ENCODE data around the gene EHMT2. TPM values are rescaled to one million over a fixed set of nuclear protein-coding genes. Genes with fewer than 3 reads are reported as not detected.

Gene EHMT2
- total and polyA plus RNA-seq, 2 of the 13 experiments (the other 11 are each of a cell fraction or from before 2014, with no cell fraction given) = 55.2 to 69.2 TPM

DNA sequence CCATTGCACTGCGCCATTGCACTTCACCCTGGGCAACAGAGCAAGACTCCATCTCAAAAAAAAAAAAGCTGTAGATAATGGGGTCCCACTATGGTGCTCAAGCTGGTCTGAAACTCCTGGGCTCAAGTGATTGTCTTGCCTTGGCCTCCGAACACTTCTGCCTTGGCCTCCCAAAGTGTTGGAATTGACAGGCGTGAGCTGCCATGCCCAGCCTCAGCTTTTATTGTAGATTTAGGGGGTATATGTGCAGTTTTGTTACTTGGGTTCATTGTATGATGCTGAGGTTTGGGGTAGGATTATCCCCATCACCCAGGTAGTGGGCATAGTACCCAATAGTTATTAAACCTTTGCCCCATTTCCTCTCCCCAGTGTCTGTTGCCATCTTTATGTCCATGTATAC is 58.5 kb downstream of the EHMT2 start:
- H3K36me3 ChIP-seq (replicated peaks in 1 of 2; ENCODE audit: control insufficient read depth in 1 of 2, insufficient read depth in 2 of 2, low read length in 2 of 2) = peaks cover 12 to 33% of the 10 kb centered on the region in 2 experiments
- H3K79me2 ChIP-seq (ENCODE audit: insufficient read depth, low read length) = peaks cover 35% of the 10 kb centered on the region
- no peaks in the 10 kb centered on the region for H3K9me3 ChIP-seq (ENCODE audit: low read length)
- ChIA-PET POLR2A (interaction anchor here (1.1 to 15.7 kb wide), 7 partner anchors 8 to 100 kb away, joined by 3 to 264 read pairs (median 11); partner anchors contain the start of genes HSPA1B, MSH5 and NEU1), CTCF (ENCODE audit: low intra/inter-chr PET ratio, low total read pairs) (no interaction called here)
- WGBS (ENCODE audit: low lambda C conversion rate) = 100% methylated on average over 2 of the region's 3 CpGs
- H3K4me2 ChIP-seq (ENCODE audit: low read depth, low read length) = no peak overlapping the region
- DNase-seq (ENCODE audit: low spot score) = no peak
- no peak overlapping the region for H3K27ac ChIP-seq (ENCODE audit: extremely low read length, insufficient read depth, low read length)
- no peak overlapping the region for H3K4me3 ChIP-seq (replicated peaks in 1 of 3; ENCODE audit: insufficient read depth in 1 of 3, low read depth in 2 of 3, low read length in 3 of 3)
- intact Hi-C loops (cut with micrococcal nuclease; ENCODE audit: unreplicated experiment) (loop anchor here (10.0 kb wide), 1 partner anchor 116 kb away; the partner anchor contains the start of genes NELFE and SKIC2), in situ Hi-C loops (cut with HindIII; ENCODE audit: extremely low pct_ligation_motif_present, low pct_unique_long_range_greater_than_20kb) (no loop called here)
- BruUV-seq (replicated peaks) = no TSS peak
- no peak for FAIRE-seq
- H3K9ac ChIP-seq (ENCODE audit: insufficient read depth, low read depth, low read length) = no peak overlapping the region
- peaks cover 43% of the 10 kb centered on the region for H4K20me1 ChIP-seq (ENCODE audit: insufficient read depth, low read length)
- no peak overlapping the region for H2AFZ ChIP-seq (ENCODE audit: low read length)
- H3K27me3 ChIP-seq (ENCODE audit: control insufficient read depth in 1 of 2, insufficient read depth in 2 of 2, low read length in 2 of 2) = peaks cover 0 to 2% of the 10 kb centered on the region in 2 experiments; a peak in 1 of 5 replicates
- H3K4me1 ChIP-seq (ENCODE audit: insufficient read depth, low read length) = peaks cover 41% of the 10 kb centered on the region
- no peak for ATAC-seq
- no peak for TF ChIP-seq ZNF552 (CRISPR knock-in tag; IDR thresholded peaks at IDR 0.05; ENCODE audit: borderline replicate concordance)
- TF ChIP-seq POLR2AphosphoS5 (IDR thresholded peaks at IDR 0.05; ENCODE audit: low read depth, low read length) = peak; percentile 34; the same call in 1 of the 2 replicates
- no peak for TF ChIP-seq ZNF749 (CRISPR knock-in tag; IDR thresholded peaks at IDR 0.05; ENCODE audit: borderline replicate concordance)
- TF ChIP-seq, protein P1, sequence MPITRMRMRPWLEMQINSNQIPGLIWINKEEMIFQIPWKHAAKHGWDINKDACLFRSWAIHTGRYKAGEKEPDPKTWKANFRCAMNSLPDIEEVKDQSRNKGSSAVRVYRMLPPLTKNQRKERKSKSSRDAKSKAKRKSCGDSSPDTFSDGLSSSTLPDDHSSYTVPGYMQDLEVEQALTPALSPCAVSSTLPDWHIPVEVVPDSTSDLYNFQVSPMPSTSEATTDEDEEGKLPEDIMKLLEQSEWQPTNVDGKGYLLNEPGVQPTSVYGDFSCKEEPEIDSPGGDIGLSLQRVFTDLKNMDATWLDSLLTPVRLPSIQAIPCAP (CRISPR knock-in tag; IDR thresholded peaks at IDR 0.05; ENCODE audit: low read depth) = no peak
- no peak for TF ChIP-seq PHF8 (CRISPR knock-in tag; IDR thresholded peaks at IDR 0.05)
- no peak for TF ChIP-seq RARA (CRISPR knock-in tag; IDR thresholded peaks at IDR 0.05)
- TF ChIP-seq YEATS4 (CRISPR knock-in tag; IDR thresholded peaks at IDR 0.05; ENCODE audit: borderline replicate concordance) = no peak
- no peak for TF ChIP-seq ZFP36L2 (CRISPR knock-in tag; IDR thresholded peaks at IDR 0.05)
- TF ChIP-seq NR3C1 (CRISPR knock-in tag; IDR thresholded peaks at IDR 0.05) = no peak
- TF ChIP-seq RBFOX2 (IDR thresholded peaks at IDR 0.05; ENCODE audit: low read depth, low read length) = peak; percentile 51
- TF ChIP-seq ZC3H13 (CRISPR knock-in tag; IDR thresholded peaks at IDR 0.05) = 0 out of 2 replicates have a peak, but pooled peaks have one; percentile 55
- no peak for TF ChIP-seq ZIK1 (CRISPR knock-in tag; IDR thresholded peaks at IDR 0.05; ENCODE audit: borderline replicate concordance, low read depth)
- no peak for TF ChIP-seq ZBTB43 (CRISPR knock-in tag; conservative IDR thresholded peaks at IDR 0.05)
- no peak for TF ChIP-seq ZFP1 (CRISPR knock-in tag; IDR thresholded peaks at IDR 0.05)
- TF ChIP-seq ZBTB1 (CRISPR knock-in tag; IDR thresholded peaks at IDR 0.05; ENCODE audit: borderline replicate concordance) = no peak
- TF ChIP-seq ZNF331 (CRISPR knock-in tag; IDR thresholded peaks at IDR 0.05) = no peak
- no peak for TF ChIP-seq U2AF1 (optimal IDR thresholded peaks at IDR 0.05; ENCODE audit: low read depth, low read length)
- TF ChIP-seq RARG (CRISPR knock-in tag; IDR thresholded peaks at IDR 0.05; ENCODE audit: low read depth) = no peak
- no peak for TF ChIP-seq TCF7L2 (IDR thresholded peaks at IDR 0.05; ENCODE audit: low read depth, low read length)
- no peak for TF ChIP-seq SNAPC2 (CRISPR knock-in tag; IDR thresholded peaks at IDR 0.05)
- TF ChIP-seq, protein P2, sequence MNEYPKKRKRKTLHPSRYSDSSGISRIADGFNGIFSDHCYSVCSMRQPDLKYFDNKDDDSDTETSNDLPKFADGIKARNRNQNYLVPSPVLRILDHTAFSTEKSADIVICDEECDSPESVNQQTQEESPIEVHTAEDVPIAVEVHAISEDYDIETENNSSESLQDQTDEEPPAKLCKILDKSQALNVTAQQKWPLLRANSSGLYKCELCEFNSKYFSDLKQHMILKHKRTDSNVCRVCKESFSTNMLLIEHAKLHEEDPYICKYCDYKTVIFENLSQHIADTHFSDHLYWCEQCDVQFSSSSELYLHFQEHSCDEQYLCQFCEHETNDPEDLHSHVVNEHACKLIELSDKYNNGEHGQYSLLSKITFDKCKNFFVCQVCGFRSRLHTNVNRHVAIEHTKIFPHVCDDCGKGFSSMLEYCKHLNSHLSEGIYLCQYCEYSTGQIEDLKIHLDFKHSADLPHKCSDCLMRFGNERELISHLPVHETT (CRISPR knock-in tag; conservative IDR thresholded peaks at IDR 0.05) = no peak
- peak; percentile 87 for TF ChIP-seq RBM22 (optimal IDR thresholded peaks at IDR 0.05; ENCODE audit: low read length)
- no peak for TF ChIP-seq ZNF317 (CRISPR knock-in tag; IDR thresholded peaks at IDR 0.05)

All from HepG2 (cell line).